Uterus (tissue), 2 donors: ENCODE results near the gene GPR141.

Experiments
- POLR2A ChIP-seq, 2 donors: fragments of 450-650 bp; IDR thresholded peaks; one replicate each; pipeline ENCODE4 v1.6.1; 2016; ENCODE audit warnings: antibody characterized with exemption in 2 of 2, mild to moderate bottlenecking in 1 of 2, moderate library complexity in 1 of 2
- TF ChIP-seq, protein P1 (sequence below), 4 experiments: fragments of 200-600 bp in 2 of 4; fragments of 450-650 bp in 2 of 4; sonication (generic) in 2 of 4; IDR thresholded peaks; one replicate each; pipeline ENCODE4 v1.5.1; 2016 to 2019; ENCODE audit warnings: antibody characterized with exemption in 4 of 4, mild to moderate bottlenecking in 2 of 4, moderate library complexity in 1 of 4

DNA sequence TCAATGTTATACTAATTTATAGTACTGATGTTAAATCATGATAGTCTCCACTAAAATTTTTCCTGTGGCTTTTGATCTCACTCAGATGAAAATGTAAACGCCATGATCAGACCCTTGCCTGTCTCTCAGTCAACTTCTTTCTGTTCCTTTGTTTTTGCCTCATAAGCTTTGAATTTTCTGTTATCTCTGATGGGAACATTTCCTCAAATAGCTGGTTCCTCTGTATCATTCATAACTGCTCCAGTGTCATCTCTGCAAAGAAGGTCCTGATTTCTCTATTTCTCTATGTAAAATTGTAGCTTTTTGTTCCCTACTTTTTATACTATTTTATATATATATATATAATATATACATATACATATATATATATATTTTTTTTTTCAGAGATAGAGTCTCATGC lies 67.5 kb downstream of the GPR141 start:
- no peak for TF ChIP-seq POLR2A (IDR thresholded peaks at IDR 0.05)
- TF ChIP-seq, protein P1, sequence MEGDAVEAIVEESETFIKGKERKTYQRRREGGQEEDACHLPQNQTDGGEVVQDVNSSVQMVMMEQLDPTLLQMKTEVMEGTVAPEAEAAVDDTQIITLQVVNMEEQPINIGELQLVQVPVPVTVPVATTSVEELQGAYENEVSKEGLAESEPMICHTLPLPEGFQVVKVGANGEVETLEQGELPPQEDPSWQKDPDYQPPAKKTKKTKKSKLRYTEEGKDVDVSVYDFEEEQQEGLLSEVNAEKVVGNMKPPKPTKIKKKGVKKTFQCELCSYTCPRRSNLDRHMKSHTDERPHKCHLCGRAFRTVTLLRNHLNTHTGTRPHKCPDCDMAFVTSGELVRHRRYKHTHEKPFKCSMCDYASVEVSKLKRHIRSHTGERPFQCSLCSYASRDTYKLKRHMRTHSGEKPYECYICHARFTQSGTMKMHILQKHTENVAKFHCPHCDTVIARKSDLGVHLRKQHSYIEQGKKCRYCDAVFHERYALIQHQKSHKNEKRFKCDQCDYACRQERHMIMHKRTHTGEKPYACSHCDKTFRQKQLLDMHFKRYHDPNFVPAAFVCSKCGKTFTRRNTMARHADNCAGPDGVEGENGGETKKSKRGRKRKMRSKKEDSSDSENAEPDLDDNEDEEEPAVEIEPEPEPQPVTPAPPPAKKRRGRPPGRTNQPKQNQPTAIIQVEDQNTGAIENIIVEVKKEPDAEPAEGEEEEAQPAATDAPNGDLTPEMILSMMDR (IDR thresholded peaks at IDR 0.05), result no peak
